HCT116 (cell line): Measurements from ENCODE around the gene PLD4. TPM values are rescaled to one million over a fixed set of nuclear protein-coding genes. Genes with fewer than 3 reads are reported as not detected.

Experiments
- ATAC-seq: fragments of 200-7000 bp; cut with Tn5 transposase; 2 replicates; pipeline ENCODE4 v1.9.1; 2020; ENCODE audit warnings: mild to moderate bottlenecking, moderate library complexity
- BruUV-seq: library from RNA; stranded (reverse); fragments of 400-500 nt; replicated peaks from 2 replicates; lab custom pipeline; 2021; lab: Mats Ljungman, UMichigan
- CTCF ChIA-PET: fragments of 300-600 bp; sonication (Branson Sonifier 250); formaldehyde crosslinking; loops from one replicate; lab custom pipeline; 2021; ENCODE audit warnings: antibody characterized with exemption; lab: Charles Lee
- POLR2A ChIA-PET: fragments of 300-600, 350-600 bp; sonication (Branson Sonifier 250); formaldehyde crosslinking; loops from one replicate; lab custom pipeline; 2021; ENCODE audit warnings: antibody characterized with exemption; lab: Charles Lee
- RAD21 ChIA-PET, 2 experiments: fragments of 300-600 bp; sonication (Branson Sonifier 250); formaldehyde crosslinking; loops; one replicate each; lab custom pipeline; 2023; ENCODE audit warnings: low total read pairs in 2 of 2; ENCODE audit not compliant: uncharacterized antibody in 2 of 2, unreplicated experiment in 2 of 2, low non-redundant PET in 1 of 2; lab: Charles Lee
- DNase-seq: peaks from one replicate; pipeline ENCODE4 v3.0.0-alpha.2; 2010; ENCODE audit warnings: low read depth, low spot score
- H2AFZ ChIP-seq: fragments of 200-600 bp; shearing (Covaris generic), sonication (generic); 2 replicates; pipeline ENCODE4 v1.6.1; 2017; ENCODE audit warnings: low read depth, mixed run types, mixed read lengths, antibody characterized with exemption, low read length; ENCODE audit not compliant: poor library complexity, severe bottlenecking
- H3K27ac ChIP-seq: 2 replicates; pipeline ENCODE4 v1.5.1; 2012; ENCODE audit warnings: low read depth, low read length
- H3K27me3 ChIP-seq: fragments of 200-600 bp; sonication (generic); 2 replicates; pipeline ENCODE4 v1.6.1; 2016; ENCODE audit warnings: mixed run types, low read length, mixed read lengths; ENCODE audit not compliant: insufficient read depth
- H3K36me3 ChIP-seq, 2 experiments: fragments of 200-500 bp in 1 of 2; fragments of 200-600 bp in 1 of 2; sonication (Bioruptor generic) in 1 of 2; sonication (generic) in 1 of 2; 2 replicates each; pipeline versions ENCODE4 v1.5.1 to v1.6.1; 2014 to 2016; ENCODE audit warnings: low read length in 2 of 2, inconsistent platforms in 1 of 2, mixed read lengths in 1 of 2, mixed run types in 1 of 2; ENCODE audit not compliant: insufficient read depth in 2 of 2, control insufficient read depth in 1 of 2
- H3K4me1 ChIP-seq, 2 experiments: fragments of 200-600 bp in 1 of 2; sonication (generic) in 1 of 2; 2 replicates each; pipeline versions ENCODE4 v1.5.1 to v1.6.1; 2012 to 2017; ENCODE audit warnings: low read length in 2 of 2, inconsistent platforms in 1 of 2, mild to moderate bottlenecking in 1 of 2, mixed read lengths in 1 of 2, mixed run types in 1 of 2, moderate library complexity in 1 of 2; ENCODE audit not compliant: insufficient read depth in 2 of 2, control insufficient read depth in 1 of 2
- H3K4me2 ChIP-seq: fragments of 200-600 bp; sonication (generic); 2 replicates; pipeline ENCODE4 v1.6.1; 2017; ENCODE audit warnings: mixed run types, low read length, mixed read lengths
- H3K4me3 ChIP-seq, 2 experiments: fragments of 200-600 bp in 1 of 2; sonication (generic) in 1 of 2; replicated peaks in 1 of 2; 2 replicates each; pipeline ENCODE4 v1.5.1; 2011 to 2016; ENCODE audit warnings: low read length in 2 of 2, control low read depth in 1 of 2, low read depth in 1 of 2, mild to moderate bottlenecking in 1 of 2, mixed read lengths in 1 of 2, mixed run types in 1 of 2
- H3K79me2 ChIP-seq: fragments of 200-600 bp; sonication (generic); 2 replicates; pipeline ENCODE4 v1.6.1; 2017; ENCODE audit warnings: mild to moderate bottlenecking, mixed run types, low read length, moderate library complexity, mixed read lengths; ENCODE audit not compliant: insufficient read depth
- H3K9ac ChIP-seq: fragments of 200-600 bp; sonication (generic); 2 replicates; pipeline ENCODE4 v1.6.1; 2016; ENCODE audit warnings: low read length, mixed read lengths
- H3K9me2 ChIP-seq: fragments of 200-600 bp; sonication (generic), shearing (Covaris generic); 2 replicates; pipeline ENCODE4 v1.6.1; 2017; ENCODE audit warnings: mixed run types, mild to moderate bottlenecking, moderate library complexity; ENCODE audit not compliant: insufficient read depth
- H3K9me3 ChIP-seq, 2 experiments: fragments of 200-500 bp in 1 of 2; fragments of 200-600 bp in 1 of 2; sonication (Bioruptor generic) in 1 of 2; sonication (generic) in 1 of 2; 2 replicates each; pipeline ENCODE4 v1.6.1; 2014 to 2017; ENCODE audit warnings: low read length in 2 of 2, mixed read lengths in 2 of 2, inconsistent platforms in 1 of 2, low read depth in 1 of 2, mild to moderate bottlenecking in 1 of 2, mixed run types in 1 of 2, moderate library complexity in 1 of 2; ENCODE audit not compliant: control insufficient read depth in 1 of 2, insufficient read depth in 1 of 2
- H4K20me1 ChIP-seq: fragments of 200-600 bp; sonication (generic), shearing (Covaris generic); 2 replicates; pipeline ENCODE4 v1.6.1; 2017; ENCODE audit warnings: mixed run types, mild to moderate bottlenecking, moderate library complexity; ENCODE audit not compliant: insufficient read depth
- CBX3 ChIP-seq: IDR thresholded peaks from 2 replicates; pipeline ENCODE4 v1.6.1; 2012; ENCODE audit warnings: low read depth
- EGR1 ChIP-seq: IDR thresholded peaks from 2 replicates; pipeline ENCODE4 v1.6.1; 2012; ENCODE audit warnings: low read depth
- ELF1 ChIP-seq: IDR thresholded peaks from 2 replicates; pipeline ENCODE4 v1.6.1; 2012; ENCODE audit warnings: low read depth, borderline replicate concordance
- POLR2A ChIP-seq: IDR thresholded peaks from 2 replicates; pipeline ENCODE4 v1.7.0; 2011; ENCODE audit warnings: borderline replicate concordance; ENCODE audit not compliant: insufficient read depth, insufficient read length; ENCODE audit errors: extremely low read depth
- SIN3A ChIP-seq: IDR thresholded peaks from 2 replicates; pipeline ENCODE4 v1.6.1; 2012; ENCODE audit warnings: low read depth
- SP1 ChIP-seq: IDR thresholded peaks from 2 replicates; pipeline ENCODE4 v1.6.1; 2012; ENCODE audit warnings: low read depth
- SRF ChIP-seq: IDR thresholded peaks from 2 replicates; pipeline ENCODE4 v1.6.1; 2012; ENCODE audit warnings: low read depth
- TCF7L2 ChIP-seq: IDR thresholded peaks from 2 replicates; pipeline ENCODE4 v1.7.0; 2011; ENCODE audit warnings: borderline replicate concordance, inconsistent platforms; ENCODE audit not compliant: insufficient read depth, insufficient read length; ENCODE audit errors: extremely low read depth
- ZFX ChIP-seq: fragments of 450-650 bp; IDR thresholded peaks from 2 replicates; pipeline ENCODE4 v1.6.1; 2017
- intact Hi-C: fragments of 100-400 bp; cut with micrococcal nuclease; formaldehyde crosslinking; loops from 2 replicates; pipeline ENCODE4 v1.10.0; 2022
- total RNA-seq: library from RNA; stranded (reverse); gene quantifications from one replicate; pipeline ENCODE4 v1.2.1, GENCODE V29; 2021; ENCODE audit not compliant: unreplicated experiment
- TF ChIP-seq, protein P1 (sequence below): IDR thresholded peaks from 2 replicates; pipeline ENCODE4 v1.6.1; 2012; ENCODE audit warnings: low read depth
- TF ChIP-seq, protein P2 (sequence below): IDR thresholded peaks from 2 replicates; pipeline ENCODE4 v1.6.1; 2012

The PLD4 gene
- total RNA-seq, 1 experiment from 2014 or later = 0.12 TPM

DNA sequence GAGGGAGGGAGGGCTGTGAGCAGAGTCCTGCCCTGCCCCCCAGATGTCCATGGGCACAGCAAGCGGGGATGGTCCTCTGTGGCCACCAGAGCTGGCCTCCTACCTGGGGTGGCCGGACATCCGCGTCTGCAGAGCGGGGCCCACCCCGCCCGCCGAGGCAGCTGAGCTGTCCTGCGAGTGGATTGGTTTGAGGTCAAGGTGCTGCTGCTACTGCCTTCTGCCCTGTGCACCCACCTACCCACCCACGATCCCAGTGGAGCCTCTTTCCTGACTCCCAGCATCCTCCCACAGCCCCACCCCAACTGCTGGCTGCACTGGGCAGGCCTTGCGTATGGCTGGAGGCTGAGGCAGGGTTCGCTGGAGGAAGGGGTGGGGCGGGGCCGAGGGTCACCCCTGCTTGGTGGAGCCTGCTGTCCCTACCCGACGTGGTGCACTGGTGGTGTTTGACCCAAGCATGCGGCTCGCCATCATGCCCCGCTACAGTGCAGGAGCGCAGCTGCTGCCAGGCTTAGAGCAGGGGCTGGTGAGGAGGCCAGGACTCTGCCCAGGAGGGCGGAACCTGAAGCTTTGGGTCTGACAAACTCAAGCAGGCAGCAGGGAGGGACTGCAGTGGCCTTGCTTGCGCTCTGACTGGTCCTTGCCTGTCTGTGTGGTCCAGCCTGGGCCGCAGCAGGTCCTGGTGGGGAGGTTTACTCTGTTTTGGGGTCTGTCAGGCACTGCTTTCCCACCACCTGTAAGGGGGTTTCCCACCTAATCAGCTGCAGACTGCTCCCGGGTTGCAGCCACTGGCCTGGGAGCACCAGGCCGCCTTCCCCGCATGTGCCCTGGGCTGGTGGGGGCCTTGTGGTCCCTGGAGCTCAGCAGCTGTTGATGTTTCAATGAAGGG, 35.9 kb upstream of the PLD4 start:
- no peak overlapping the region for H3K27ac ChIP-seq
- H3K27me3 ChIP-seq = no peaks in the 10 kb centered on the region
- H3K4me3 ChIP-seq = no peak overlapping the region
- no peaks in the 10 kb centered on the region for H3K79me2 ChIP-seq
- H3K4me1 ChIP-seq = no peaks in the 10 kb centered on the region
- ATAC-seq = no peak
- TF ChIP-seq SRF (no peak), SIN3A (no peak), ELF1 (no peak), TCF7L2 (no peak), POLR2A (no peak)
- no peak for DNase-seq
- CTCF ChIA-PET = no interaction called here
- no peaks in the 10 kb centered on the region for H3K9me3 ChIP-seq
- RAD21 ChIA-PET = no interaction called here
- intact Hi-C loops = no loop called here
- H3K9ac ChIP-seq = no peak overlapping the region
- POLR2A ChIA-PET = no interaction called here
- no peak overlapping the region for H3K4me2 ChIP-seq
- H4K20me1 ChIP-seq = no peaks in the 10 kb centered on the region
- peaks cover 3 to 21% of the 10 kb centered on the region in 2 experiments; a peak in 2 of 4 replicates for H3K36me3 ChIP-seq
- H3K9me2 ChIP-seq = no peaks in the 10 kb centered on the region
- H2AFZ ChIP-seq = no peak overlapping the region
- BruUV-seq = no TSS peak

DNA sequence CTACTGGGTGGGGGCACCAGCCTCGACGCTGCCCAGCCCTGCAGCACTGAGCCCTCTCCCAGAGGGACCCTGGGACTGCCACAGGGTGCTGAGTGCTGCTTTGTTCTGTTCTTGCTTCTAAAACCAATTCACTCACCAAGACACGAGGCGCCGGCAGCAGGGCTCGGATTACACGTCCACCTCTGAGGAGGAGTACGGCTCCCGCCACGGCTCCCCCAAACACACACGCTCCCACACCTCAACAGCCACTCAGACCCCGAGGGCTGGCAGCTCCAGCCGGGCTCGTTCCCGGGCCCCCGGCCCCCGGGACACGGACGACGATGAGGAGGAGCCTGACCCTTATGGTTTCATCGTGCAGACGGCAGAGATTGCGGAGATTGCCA, 35.3 kb upstream of the PLD4 start:
- ChIA-PET CTCF (no interaction called here), RAD21 (no interaction called here)
- intact Hi-C loops = no loop called here

More for the DNA sequence above, 35.3 kb upstream of the PLD4 start:
- POLR2A ChIA-PET = no interaction called here
- BruUV-seq = no TSS peak
- Histone ChIP-seq H3K4me2 (no peak overlapping the region), H3K27ac (no peak overlapping the region), H4K20me1 (no peaks in the 10 kb centered on the region), H3K4me3 (no peak overlapping the region), H3K9me2 (no peaks in the 10 kb centered on the region), H3K27me3 (no peaks in the 10 kb centered on the region), H2AFZ (no peak overlapping the region)
- DNase-seq = no peak
- no peak for ATAC-seq
- no peak for TF ChIP-seq SP1
- TF ChIP-seq CBX3 = no peak
- TF ChIP-seq EGR1 = no peak
- TF ChIP-seq, protein P1, sequence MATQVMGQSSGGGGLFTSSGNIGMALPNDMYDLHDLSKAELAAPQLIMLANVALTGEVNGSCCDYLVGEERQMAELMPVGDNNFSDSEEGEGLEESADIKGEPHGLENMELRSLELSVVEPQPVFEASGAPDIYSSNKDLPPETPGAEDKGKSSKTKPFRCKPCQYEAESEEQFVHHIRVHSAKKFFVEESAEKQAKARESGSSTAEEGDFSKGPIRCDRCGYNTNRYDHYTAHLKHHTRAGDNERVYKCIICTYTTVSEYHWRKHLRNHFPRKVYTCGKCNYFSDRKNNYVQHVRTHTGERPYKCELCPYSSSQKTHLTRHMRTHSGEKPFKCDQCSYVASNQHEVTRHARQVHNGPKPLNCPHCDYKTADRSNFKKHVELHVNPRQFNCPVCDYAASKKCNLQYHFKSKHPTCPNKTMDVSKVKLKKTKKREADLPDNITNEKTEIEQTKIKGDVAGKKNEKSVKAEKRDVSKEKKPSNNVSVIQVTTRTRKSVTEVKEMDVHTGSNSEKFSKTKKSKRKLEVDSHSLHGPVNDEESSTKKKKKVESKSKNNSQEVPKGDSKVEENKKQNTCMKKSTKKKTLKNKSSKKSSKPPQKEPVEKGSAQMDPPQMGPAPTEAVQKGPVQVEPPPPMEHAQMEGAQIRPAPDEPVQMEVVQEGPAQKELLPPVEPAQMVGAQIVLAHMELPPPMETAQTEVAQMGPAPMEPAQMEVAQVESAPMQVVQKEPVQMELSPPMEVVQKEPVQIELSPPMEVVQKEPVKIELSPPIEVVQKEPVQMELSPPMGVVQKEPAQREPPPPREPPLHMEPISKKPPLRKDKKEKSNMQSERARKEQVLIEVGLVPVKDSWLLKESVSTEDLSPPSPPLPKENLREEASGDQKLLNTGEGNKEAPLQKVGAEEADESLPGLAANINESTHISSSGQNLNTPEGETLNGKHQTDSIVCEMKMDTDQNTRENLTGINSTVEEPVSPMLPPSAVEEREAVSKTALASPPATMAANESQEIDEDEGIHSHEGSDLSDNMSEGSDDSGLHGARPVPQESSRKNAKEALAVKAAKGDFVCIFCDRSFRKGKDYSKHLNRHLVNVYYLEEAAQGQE = no peak
- TF ChIP-seq, protein P2, sequence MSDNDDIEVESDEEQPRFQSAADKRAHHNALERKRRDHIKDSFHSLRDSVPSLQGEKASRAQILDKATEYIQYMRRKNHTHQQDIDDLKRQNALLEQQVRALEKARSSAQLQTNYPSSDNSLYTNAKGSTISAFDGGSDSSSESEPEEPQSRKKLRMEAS = no peak
- no peak for TF ChIP-seq POLR2A
- TF ChIP-seq SRF = no peak
- no peak for TF ChIP-seq ZFX
- TF ChIP-seq, all 23 proteins: peak for 0
- no peaks in the 10 kb centered on the region for H3K4me1 ChIP-seq
- H3K79me2 ChIP-seq = no peaks in the 10 kb centered on the region
- no peaks in the 10 kb centered on the region for H3K9me3 ChIP-seq
- no peak overlapping the region for H3K9ac ChIP-seq
- peaks cover 3 to 19% of the 10 kb centered on the region in 2 experiments; a peak in 2 of 4 replicates for H3K36me3 ChIP-seq
